Central memory CD8-positive, alpha-beta T cell (primary cell): ENCODE measurements around the gene CYP1A2.
"Not testable (repeated sequence)": the region's sequence is repeated elsewhere in the genome, so short reads cannot be mapped to it uniquely, and the experiment has no call there.

Experiments used
- ATAC-seq: fragments of 150-1000 bp; cut with Tn5 transposase; replicated peaks from 2 replicates; pipeline ENCODE4 v1.10.0; 2022; ENCODE audit warnings: mild to moderate bottlenecking, moderate FRiP score, moderate number of reproducible peaks; ENCODE audit not compliant: poor library complexity, severe bottlenecking; ENCODE audit errors: extremely low read depth
- DNase-seq, 2 donors: peaks; one replicate each; pipeline ENCODE4 v3.0.0; 2021; ENCODE audit warnings: low spot score in 2 of 2
- H3K27ac Mint-ChIP-seq: one replicate; pipeline ENCODE4 v1.8.0; 2022; ENCODE audit warnings: low read depth, mild to moderate bottlenecking, moderate library complexity, mixed read lengths
- H3K27me3 Mint-ChIP-seq: one replicate; pipeline ENCODE4 v1.8.0; 2022; ENCODE audit warnings: mixed read lengths
- H3K36me3 Mint-ChIP-seq: one replicate; pipeline ENCODE4 v1.8.0; 2022; ENCODE audit warnings: mild to moderate bottlenecking, moderate library complexity, mixed read lengths; ENCODE audit not compliant: insufficient read depth
- H3K4me1 Mint-ChIP-seq: one replicate; pipeline ENCODE4 v1.8.0; 2022; ENCODE audit warnings: mixed read lengths
- H3K4me3 Mint-ChIP-seq: one replicate; pipeline ENCODE4 v1.8.0; 2022; ENCODE audit warnings: mild to moderate bottlenecking, moderate library complexity, mixed read lengths
- H3K9me3 Mint-ChIP-seq: one replicate; pipeline ENCODE4 v1.8.0; 2022; ENCODE audit warnings: mixed read lengths

CYP1A2 gene

DNA sequence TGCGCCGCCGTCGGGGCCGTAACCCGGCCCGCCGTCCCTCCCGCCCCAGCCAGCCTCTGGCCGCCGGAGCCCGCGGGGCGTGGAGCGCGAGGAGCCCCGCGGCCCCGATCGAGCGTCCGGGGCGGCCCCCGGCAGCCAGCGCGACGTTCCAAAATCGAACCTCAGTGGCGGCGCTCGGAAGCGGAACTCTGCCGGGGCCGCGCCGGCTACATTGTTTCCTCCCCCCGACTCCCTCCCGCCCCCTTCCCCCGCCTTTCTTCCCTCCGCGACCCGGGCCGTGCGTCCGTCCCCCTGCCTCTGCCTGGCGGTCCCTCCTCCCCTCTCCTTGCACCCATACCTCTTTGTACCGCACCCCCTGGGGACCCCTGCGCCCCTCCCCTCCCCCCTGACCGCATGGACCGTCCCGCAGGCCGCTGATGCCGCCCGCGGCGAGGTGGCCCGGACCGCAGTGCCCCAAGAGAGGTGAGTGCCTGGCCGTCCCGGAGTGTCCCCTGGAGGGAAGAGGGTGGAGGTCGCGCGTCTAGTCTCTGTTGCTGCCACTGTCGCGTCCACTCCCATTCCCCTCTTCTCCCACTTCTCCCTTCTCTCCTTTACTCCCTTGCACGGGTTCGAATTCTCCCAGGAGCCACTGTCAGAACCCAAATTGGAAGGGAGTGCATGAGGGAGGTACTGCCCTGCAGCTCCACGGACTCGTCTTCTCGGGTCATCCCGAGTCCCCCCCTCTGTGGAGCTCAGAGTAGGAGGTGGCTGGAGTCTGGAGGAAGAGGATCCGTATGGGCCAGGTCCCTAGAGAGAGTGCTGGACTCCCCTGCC is 33.8 kb downstream of the CYP1A2 start:
- Mint-ChIP-seq H3K9me3 (no peaks in the 10 kb centered on the region), H3K4me3 (peak overlapping the region; percentile 79), H3K4me1 (peaks cover 84% of the 10 kb centered on the region), H3K27me3 (no peaks in the 10 kb centered on the region), H3K27ac (peak overlapping the region; percentile 93), H3K36me3 (peaks cover 40% of the 10 kb centered on the region)
- peak; percentile 37 for ATAC-seq
- DNase-seq: peak; percentile 41 to 44

GRCh38 chr15:74783072-74783807 is 34.6 kb downstream of the CYP1A2 start:
- peak overlapping the region; percentile 79 for H3K4me3 Mint-ChIP-seq
- peaks cover 45% of the 10 kb centered on the region for H3K36me3 Mint-ChIP-seq
- peak overlapping the region; percentile 93 for H3K27ac Mint-ChIP-seq
- ATAC-seq (no peak), DNase-seq (no peak)
- H3K4me1 Mint-ChIP-seq: peaks cover 84% of the 10 kb centered on the region
- no peaks in the 10 kb centered on the region for H3K27me3 Mint-ChIP-seq
- H3K9me3 Mint-ChIP-seq: no peaks in the 10 kb centered on the region

DNA sequence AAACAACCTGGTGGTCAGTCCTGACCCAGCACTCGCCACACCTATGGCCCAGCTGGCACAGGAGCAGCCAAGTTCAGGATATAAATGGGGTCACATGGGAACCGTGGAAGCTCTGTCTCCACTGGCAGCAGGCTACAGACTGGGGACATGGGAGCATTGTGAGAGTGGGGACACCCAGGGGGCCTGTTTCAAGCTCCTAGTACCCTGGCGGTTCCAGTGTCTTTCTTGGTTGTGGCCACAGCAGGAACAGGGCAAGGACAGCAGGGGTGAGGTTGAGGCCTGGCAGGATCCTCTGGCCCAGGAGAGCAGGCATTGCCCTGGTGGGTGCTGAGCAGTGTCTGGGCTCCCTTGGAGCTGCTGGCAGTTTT is 35.1 kb downstream of the CYP1A2 start:
- H3K4me1 Mint-ChIP-seq: peaks cover 84% of the 10 kb centered on the region
- DNase-seq (no peak), ATAC-seq (no peak)
- H3K4me3 Mint-ChIP-seq: peak overlapping the region; percentile 79
- H3K36me3 Mint-ChIP-seq: peaks cover 47% of the 10 kb centered on the region
- H3K27me3 Mint-ChIP-seq: no peaks in the 10 kb centered on the region
- H3K27ac Mint-ChIP-seq: peak overlapping the region; percentile 93
- H3K9me3 Mint-ChIP-seq: no peaks in the 10 kb centered on the region

DNA sequence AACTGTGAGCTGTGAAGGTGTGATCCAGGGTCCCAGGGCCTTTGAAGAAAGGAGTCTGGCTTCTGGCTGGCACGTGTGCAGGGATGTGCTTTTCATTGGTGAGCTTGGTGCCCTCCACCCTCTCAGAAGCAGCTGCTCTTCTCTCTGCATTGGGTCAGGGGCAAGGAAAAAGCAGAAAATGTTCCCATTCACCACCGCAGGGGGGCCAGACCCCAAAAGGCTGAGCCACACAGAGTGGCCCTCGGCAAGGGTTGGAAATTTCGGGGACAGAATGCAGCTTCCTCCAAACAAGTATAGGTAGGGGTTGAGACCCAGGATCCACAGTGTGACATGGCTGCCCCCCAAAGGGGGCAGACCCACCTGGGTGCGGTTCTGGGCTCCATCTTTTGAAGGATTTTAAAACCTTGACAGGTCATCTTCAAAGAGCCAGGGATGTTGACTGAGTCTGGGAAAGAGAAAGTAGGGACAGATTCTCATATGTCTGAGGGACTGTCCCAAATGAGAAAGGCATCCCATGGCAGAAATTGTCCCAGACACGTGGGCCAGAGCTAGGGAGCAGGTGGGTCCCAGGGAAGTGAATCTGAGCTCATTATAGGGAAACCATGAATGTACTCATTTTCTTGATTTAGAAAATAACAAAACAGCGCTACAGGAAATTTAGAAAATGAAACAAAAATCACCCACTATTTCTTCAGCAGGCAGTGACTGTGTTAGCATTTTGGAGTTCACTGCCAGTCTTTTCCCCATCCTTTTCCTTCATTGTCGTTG is 36.0 kb downstream of the CYP1A2 start:
- Mint-ChIP-seq H3K9me3 (no peaks in the 10 kb centered on the region), H3K4me3 (peak overlapping the region; percentile 79), H3K27me3 (no peaks in the 10 kb centered on the region), H3K27ac (peak overlapping the region; percentile 93), H3K4me1 (peaks cover 84% of the 10 kb centered on the region), H3K36me3 (peaks cover 53% of the 10 kb centered on the region)
- DNase-seq: no peak
- no peak for ATAC-seq

DNA sequence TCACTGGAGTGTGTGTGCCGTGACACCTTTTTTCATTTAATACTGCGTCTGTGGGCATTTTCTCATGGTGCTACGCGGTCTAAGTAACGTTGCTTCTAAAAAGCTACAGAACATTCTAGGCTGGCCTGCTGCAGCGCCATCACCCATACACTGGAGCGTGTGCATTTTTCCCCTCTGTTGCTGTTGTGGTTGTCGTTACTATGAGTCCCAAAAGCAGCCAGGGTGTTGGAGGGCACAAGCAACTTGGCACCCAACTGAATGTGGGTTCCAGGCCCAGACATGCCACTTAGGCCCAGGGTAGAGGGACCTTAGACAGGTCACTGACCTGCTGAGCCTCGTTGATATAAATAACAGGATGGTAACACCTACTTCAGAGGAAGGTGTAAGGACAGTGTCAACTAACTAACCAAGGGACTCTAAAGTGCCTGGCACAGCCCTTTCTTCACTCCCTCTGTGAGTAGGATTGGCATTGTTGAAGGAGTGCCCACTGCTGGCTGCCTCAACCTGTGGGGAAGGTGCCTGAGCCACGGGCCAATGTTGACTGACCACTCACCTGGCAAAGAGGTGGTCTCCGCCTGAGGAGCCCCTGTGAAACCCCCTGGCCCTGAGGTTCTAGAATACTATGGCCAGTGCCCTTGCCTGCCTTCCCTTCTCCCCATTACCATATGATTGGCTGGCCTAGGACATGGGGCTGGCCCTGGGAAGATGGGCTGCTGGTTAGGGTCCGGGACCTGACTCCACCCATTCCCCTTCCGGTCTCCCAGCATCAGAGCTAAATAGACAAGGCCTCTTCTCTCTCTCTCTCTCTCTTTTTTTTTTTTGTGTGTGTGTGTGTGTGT is 36.8 kb downstream of the CYP1A2 start:
- no peak for DNase-seq
- H3K4me3 Mint-ChIP-seq: peak overlapping the region; percentile 79
- H3K4me1 Mint-ChIP-seq: peaks cover 81% of the 10 kb centered on the region
- H3K9me3 Mint-ChIP-seq: no peaks in the 10 kb centered on the region
- peak overlapping the region; percentile 93 for H3K27ac Mint-ChIP-seq
- peaks cover 55% of the 10 kb centered on the region for H3K36me3 Mint-ChIP-seq
- no peaks in the 10 kb centered on the region for H3K27me3 Mint-ChIP-seq
- no peak for ATAC-seq

DNA sequence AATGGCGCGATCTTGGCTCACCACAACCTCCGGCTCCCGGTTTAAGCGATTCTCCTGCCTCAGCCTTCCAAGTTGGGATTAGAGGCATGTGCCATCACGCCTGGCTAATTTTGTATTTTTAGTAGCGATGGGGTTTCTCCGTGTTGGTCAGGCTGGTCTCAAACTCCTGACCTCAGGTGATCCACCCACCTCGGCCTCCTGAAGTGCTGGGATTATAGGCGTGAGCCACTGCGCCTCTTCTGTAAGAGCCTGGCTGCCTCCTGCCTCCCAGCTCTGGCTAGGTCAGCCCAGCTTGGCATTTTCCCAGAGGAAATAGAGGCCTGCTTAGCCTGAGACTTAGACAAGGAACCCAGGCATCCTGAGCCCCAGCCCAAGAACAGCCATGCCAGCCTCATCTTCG is 37.4 kb downstream of the CYP1A2 start:
- H3K36me3 Mint-ChIP-seq: peaks cover 55% of the 10 kb centered on the region
- not testable (repeated sequence) for ATAC-seq, H3K27me3 Mint-ChIP-seq, DNase-seq, H3K9me3 Mint-ChIP-seq
- H3K27ac Mint-ChIP-seq: peak overlapping the region; percentile 93
- H3K4me3 Mint-ChIP-seq: peak overlapping the region; percentile 79
- peaks cover 81% of the 10 kb centered on the region for H3K4me1 Mint-ChIP-seq

DNA sequence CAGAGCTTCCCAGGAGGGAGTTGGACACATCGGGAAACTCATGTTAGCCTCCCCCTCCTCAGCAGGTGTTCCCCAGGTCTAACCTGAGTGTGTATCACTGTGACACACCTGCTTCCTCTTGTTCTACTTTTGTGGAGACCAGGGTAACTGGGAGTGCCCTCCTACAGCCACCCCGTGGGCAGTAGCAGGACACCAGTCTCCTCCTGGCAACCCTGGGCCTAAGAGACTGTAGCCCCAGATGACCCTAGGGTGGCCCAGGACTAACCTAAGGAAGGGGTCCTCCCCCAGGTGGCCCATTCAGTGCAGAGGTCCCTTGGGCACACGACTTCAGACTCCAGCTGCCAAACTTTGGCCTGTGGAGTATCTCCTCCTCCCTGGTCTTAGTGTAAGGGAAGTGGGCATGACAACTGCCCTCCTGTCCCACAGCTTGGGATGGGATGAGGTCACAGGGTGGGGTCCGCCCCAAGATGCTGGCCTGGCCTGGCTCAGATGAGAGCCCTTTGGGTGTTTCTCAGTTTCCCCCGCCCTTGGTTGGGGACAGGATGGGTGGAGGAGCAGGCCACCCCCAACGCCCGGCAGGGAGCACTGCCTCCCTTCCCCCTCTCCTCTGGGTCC is 38.0 kb downstream of the CYP1A2 start:
- no peaks in the 10 kb centered on the region for H3K27me3 Mint-ChIP-seq
- DNase-seq: no peak
- peaks cover 51% of the 10 kb centered on the region for H3K36me3 Mint-ChIP-seq
- H3K4me3 Mint-ChIP-seq: peak overlapping the region; percentile 79
- no peaks in the 10 kb centered on the region for H3K9me3 Mint-ChIP-seq
- no peak for ATAC-seq
- H3K27ac Mint-ChIP-seq: peak overlapping the region; percentile 93
- H3K4me1 Mint-ChIP-seq: peaks cover 81% of the 10 kb centered on the region

DNA sequence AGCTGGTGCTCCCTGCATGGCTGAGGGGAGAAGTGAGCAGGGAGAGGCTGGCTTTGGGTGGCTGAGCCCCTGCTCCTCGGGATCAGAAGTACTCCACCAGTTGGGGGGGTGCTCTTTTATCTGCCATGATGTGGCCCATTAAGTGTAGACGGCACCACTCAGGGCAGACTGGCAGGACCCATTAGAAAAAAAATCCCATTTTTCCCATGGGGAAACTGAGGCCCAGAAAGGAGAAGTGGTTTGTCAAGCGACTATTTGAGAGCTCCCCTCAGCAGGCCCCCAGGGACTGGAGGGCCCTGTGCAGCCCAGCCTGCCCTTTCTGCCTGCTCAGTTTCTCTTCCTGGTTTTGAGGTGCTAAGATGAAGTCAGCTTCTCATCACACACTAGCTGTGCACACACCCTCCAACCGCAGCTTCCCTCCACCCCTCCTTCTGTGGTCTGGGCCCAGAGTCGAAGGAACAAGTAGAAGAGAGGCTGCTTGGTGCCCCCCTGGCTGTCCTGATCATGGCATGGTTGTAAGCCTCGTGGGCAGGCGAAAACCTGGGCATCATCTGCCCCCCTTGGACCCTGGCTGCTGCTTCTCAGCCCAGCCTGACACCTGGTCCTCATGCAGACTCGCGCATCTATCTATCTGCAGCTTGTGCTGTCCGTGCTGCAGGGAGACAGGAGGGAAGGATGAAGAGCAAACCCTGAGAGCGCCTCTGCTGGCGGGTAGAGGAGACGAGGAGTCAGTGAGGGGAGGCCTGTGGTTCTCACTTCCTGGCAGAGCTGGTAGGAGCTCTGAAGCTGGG is 38.8 kb downstream of the CYP1A2 start:
- Mint-ChIP-seq H3K9me3 (no peaks in the 10 kb centered on the region), H3K36me3 (peaks cover 53% of the 10 kb centered on the region), H3K4me1 (peaks cover 88% of the 10 kb centered on the region), H3K27ac (peak overlapping the region; percentile 93), H3K27me3 (no peaks in the 10 kb centered on the region), H3K4me3 (peak overlapping the region; percentile 79)
- peak; percentile 79 for ATAC-seq
- DNase-seq: peak; percentile 78 to 91

DNA sequence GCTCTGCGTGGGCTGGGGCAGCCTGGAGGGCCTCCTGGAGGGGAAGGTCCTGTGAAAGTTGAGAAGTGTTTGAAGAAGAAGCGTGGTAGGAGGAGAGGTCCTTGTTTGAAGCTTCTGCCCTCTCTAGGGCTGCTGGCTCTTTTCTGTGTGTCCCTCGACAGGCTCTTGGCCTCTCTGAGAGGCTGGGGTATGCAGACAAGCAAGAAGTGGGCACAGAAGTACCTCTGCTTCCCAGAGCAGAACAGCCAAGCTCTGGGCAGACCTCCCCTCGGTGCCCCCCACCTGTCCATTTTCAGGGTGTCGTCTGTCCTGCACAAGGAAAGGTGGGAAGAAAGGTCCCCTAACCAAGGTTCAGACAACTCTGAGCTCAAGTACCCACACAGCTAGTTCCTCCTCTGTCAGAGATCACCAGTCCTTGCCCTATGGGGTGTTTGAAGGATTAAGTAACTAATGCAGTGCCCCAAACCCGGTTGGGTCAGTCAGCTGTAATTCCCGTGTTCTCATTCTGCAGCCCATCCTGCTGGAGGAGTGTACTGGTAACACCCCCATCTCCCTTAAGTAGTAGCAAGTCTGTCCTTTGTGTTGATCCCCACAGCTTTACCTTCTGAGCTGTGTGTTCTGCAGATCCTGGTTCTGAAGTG is 39.5 kb downstream of the CYP1A2 start:
- Mint-ChIP-seq H3K27me3 (no peaks in the 10 kb centered on the region), H3K4me1 (peaks cover 89% of the 10 kb centered on the region), H3K9me3 (no peaks in the 10 kb centered on the region), H3K27ac (peak overlapping the region; percentile 93), H3K36me3 (peaks cover 47% of the 10 kb centered on the region), H3K4me3 (peak overlapping the region; percentile 79)
- no peak for ATAC-seq
- DNase-seq: no peak

DNA sequence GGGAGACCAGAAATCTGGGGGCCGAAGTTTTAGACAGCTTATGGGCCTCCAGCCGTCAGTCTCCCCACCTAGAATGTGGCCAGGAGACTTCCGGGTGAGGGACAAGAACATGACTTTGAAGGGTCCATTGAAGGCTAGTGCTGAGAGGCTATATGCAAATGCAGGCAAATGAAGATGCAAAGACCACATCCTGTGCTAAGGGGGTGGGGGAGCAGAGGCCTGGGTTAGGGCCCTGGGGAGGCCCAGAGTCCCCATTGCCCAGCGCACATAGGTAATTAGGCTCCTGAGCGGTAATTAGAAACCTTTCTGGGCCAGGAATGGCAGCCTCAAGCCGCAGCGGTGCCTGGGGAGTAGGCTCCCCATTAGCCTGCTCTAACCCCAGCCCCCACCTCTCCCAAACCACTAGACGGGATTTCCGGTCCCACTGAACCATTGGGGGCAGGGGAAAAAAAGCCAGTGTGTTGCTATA is 40.1 kb downstream of the CYP1A2 start:
- peaks cover 83% of the 10 kb centered on the region for H3K4me1 Mint-ChIP-seq
- H3K36me3 Mint-ChIP-seq: peaks cover 44% of the 10 kb centered on the region
- no peaks in the 10 kb centered on the region for H3K27me3 Mint-ChIP-seq
- H3K27ac Mint-ChIP-seq: peak overlapping the region; percentile 93
- H3K4me3 Mint-ChIP-seq: peak overlapping the region; percentile 79
- no peaks in the 10 kb centered on the region for H3K9me3 Mint-ChIP-seq
- peak; percentile 23 for ATAC-seq
- peak; percentile 28 to 55 for DNase-seq
